ENCODE data around the gene BCAS3.
A peak's percentile ranks its signal among the peaks of the same experiment; 100 is the strongest.
"Not testable (repeated sequence)": the region's sequence is repeated elsewhere in the genome, so short reads cannot be mapped to it uniquely, and the experiment has no call there.

The BCAS3 gene

DNA sequence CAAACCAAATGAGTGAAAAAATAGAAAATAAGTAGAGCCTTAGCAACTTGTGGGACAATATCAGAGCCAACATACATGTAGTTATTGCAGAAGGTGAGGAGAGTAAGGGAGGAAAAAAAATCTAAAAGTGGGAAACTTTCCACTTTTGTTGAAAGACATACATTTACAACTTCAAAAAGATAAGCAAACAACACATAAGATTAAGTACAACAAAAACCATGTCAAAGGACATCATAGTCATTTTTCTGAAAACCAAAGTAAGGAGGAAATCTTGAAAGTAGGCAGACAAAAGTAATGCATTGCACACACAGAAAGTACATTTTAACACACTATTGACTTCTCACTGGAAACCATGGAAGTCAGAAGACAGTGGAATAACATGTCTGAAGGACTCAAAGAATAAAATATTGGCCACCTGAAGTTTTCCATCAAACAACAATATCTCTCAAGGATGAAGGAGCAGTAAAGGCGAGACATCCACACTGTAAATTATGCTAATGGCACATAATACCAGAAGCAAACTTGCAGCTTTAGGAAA, 291.9 kb downstream of the BCAS3 start:
- Histone ChIP-seq H3K36me3 (ENCODE audit: control insufficient read depth, low read length) (no peaks in the 10 kb centered on the region), H4K20me1 (ENCODE audit: control insufficient read depth, insufficient read depth, low read depth, low read length) (no peaks in the 10 kb centered on the region)

DNA sequence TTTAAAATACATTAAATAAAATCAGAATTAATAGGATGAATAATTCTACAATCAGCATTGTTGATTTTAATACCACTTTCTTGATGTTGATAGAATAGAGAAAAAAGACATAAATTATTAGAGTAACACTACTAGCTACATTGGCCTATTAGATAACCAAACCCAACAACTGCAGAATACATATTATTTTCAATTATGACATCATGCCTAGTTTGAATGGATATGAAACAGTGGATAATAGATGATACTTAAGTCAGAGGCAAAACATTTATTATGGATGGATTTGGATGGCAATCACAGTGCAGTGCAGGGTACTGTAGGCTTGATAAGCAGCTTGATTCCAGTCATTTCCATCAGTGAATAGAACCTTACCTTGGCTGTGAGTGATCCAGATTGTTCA, 293.1 kb downstream of the BCAS3 start:
- no peaks in the 10 kb centered on the region for H3K36me3 ChIP-seq (ENCODE audit: control insufficient read depth, low read length)
- no peaks in the 10 kb centered on the region for H3F3A ChIP-seq (ENCODE audit: control insufficient read depth, insufficient read depth)
- H3K27ac ChIP-seq (ENCODE audit: low read depth, low read length): no peak overlapping the region
- no peak for TF ChIP-seq EZH2phosphoT487 (IDR thresholded peaks at IDR 0.05; ENCODE audit: borderline replicate concordance, low read length)
- no peak for TF ChIP-seq CTCF (IDR thresholded peaks at IDR 0.05; ENCODE audit: low read depth, low read length, poor library complexity, severe bottlenecking)
- H3K4me3 ChIP-seq (ENCODE audit: low read length): no peak overlapping the region
- H4K20me1 ChIP-seq (ENCODE audit: control insufficient read depth, insufficient read depth, low read depth, low read length): no peaks in the 10 kb centered on the region
- H3K9me2 ChIP-seq (replicated peaks; ENCODE audit: control insufficient read depth, low read length): no peaks in the 10 kb centered on the region
- peaks cover 4% of the 10 kb centered on the region for H3K27me3 ChIP-seq (ENCODE audit: control insufficient read depth, low read length)
- no peaks in the 10 kb centered on the region for H3K4me1 ChIP-seq (ENCODE audit: control insufficient read depth, low read length)
- H3K9me3 ChIP-seq (ENCODE audit: control insufficient read depth, insufficient read depth, low read length): no peaks in the 10 kb centered on the region
- H3K4me2 ChIP-seq (ENCODE audit: low read length): no peak overlapping the region
- no peaks in the 10 kb centered on the region for H3K79me2 ChIP-seq (ENCODE audit: control insufficient read depth, low read length)

More for the DNA sequence above, 291.9 kb downstream of the BCAS3 start:
- Histone ChIP-seq H3F3A (ENCODE audit: control insufficient read depth, insufficient read depth) (no peaks in the 10 kb centered on the region), H3K4me2 (ENCODE audit: low read length) (no peak overlapping the region), H3K4me3 (ENCODE audit: low read length) (no peak overlapping the region), H3K27ac (ENCODE audit: low read depth, low read length) (no peak overlapping the region), H3K4me1 (ENCODE audit: control insufficient read depth, low read length) (no peaks in the 10 kb centered on the region), H3K27me3 (ENCODE audit: control insufficient read depth, low read length) (peaks cover 4% of the 10 kb centered on the region), H3K79me2 (ENCODE audit: control insufficient read depth, low read length) (no peaks in the 10 kb centered on the region), H3K9me2 (replicated peaks; ENCODE audit: control insufficient read depth, low read length) (no peaks in the 10 kb centered on the region), H3K9me3 (ENCODE audit: control insufficient read depth, insufficient read depth, low read length) (no peaks in the 10 kb centered on the region)
- TF ChIP-seq CTCF (IDR thresholded peaks at IDR 0.05; ENCODE audit: low read depth, low read length, poor library complexity, severe bottlenecking) (no peak), EZH2phosphoT487 (IDR thresholded peaks at IDR 0.05; ENCODE audit: borderline replicate concordance, low read length) (no peak)

DNA sequence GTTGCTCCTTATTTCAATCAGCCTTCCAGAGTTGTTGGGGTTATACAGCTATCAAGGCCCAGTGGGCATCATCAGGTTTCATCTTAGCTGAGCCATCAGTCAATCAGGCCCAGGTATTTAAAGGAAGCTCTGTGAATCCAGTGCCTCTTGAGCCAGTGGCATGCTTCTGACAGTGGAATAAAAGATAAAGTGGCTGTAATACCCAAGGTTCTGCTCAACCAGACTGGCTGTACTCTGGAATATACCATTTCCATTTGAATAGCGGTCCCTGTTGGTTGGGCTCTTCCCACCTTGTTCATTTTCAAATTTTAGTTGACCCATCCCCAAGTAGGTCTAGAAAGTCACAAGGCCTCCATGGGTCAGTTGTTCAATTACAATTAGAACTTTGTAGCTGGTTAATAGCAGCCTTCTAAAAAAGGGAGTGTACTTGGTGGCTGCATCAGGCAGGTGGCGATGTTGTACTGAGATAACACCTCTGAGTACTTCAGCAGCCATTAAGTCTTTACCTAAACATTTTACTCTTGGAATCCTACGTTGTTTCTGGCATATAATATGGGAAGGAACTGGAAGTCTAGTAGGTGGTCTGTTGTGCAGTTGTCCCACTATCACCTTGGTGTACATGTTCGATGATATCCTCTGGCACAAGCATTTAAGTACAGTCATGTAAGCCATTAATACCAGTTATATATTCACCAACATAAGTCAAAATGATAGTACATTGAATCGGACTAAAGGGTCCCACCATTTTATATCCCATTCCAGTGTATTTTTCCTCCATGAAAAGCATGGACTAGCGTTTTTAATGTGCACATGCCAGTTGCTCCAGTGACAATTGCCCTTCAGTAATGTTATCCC, 294.1 kb downstream of the BCAS3 start:
- peaks cover 4% of the 10 kb centered on the region for H3K27me3 ChIP-seq (ENCODE audit: control insufficient read depth, low read length)
- no peak overlapping the region for H3K4me2 ChIP-seq (ENCODE audit: low read length)
- TF ChIP-seq CTCF (IDR thresholded peaks at IDR 0.05; ENCODE audit: low read depth, low read length, poor library complexity, severe bottlenecking) (peak; percentile 66), EZH2phosphoT487 (IDR thresholded peaks at IDR 0.05; ENCODE audit: borderline replicate concordance, low read length) (no peak)
- no peaks in the 10 kb centered on the region for H4K20me1 ChIP-seq (ENCODE audit: control insufficient read depth, insufficient read depth, low read depth, low read length)
- H3K9me2 ChIP-seq (replicated peaks; ENCODE audit: control insufficient read depth, low read length): no peaks in the 10 kb centered on the region
- no peaks in the 10 kb centered on the region for H3F3A ChIP-seq (ENCODE audit: control insufficient read depth, insufficient read depth)
- no peak overlapping the region for H3K27ac ChIP-seq (ENCODE audit: low read depth, low read length)
- no peaks in the 10 kb centered on the region for H3K79me2 ChIP-seq (ENCODE audit: control insufficient read depth, low read length)
- H3K36me3 ChIP-seq (ENCODE audit: control insufficient read depth, low read length): no peaks in the 10 kb centered on the region
- H3K4me1 ChIP-seq (ENCODE audit: control insufficient read depth, low read length): no peaks in the 10 kb centered on the region
- H3K4me3 ChIP-seq (ENCODE audit: low read length): no peak overlapping the region
- no peaks in the 10 kb centered on the region for H3K9me3 ChIP-seq (ENCODE audit: control insufficient read depth, insufficient read depth, low read length)

- H4K20me1 ChIP-seq (ENCODE audit: control insufficient read depth, insufficient read depth, low read depth, low read length); H3K79me2 ChIP-seq (ENCODE audit: control insufficient read depth, low read length); H3K9me3 ChIP-seq (ENCODE audit: control insufficient read depth, insufficient read depth, low read length); H3K4me1 ChIP-seq (ENCODE audit: control insufficient read depth, low read length); H3F3A ChIP-seq (ENCODE audit: control insufficient read depth, insufficient read depth); H3K4me3 ChIP-seq (ENCODE audit: low read length); H3K27ac ChIP-seq (ENCODE audit: low read depth, low read length); H3K36me3 ChIP-seq (ENCODE audit: control insufficient read depth, low read length); H3K27me3 ChIP-seq (ENCODE audit: control insufficient read depth, low read length); H3K9me2 ChIP-seq (replicated peaks; ENCODE audit: control insufficient read depth, low read length); H3K4me2 ChIP-seq (ENCODE audit: low read length): not testable (repeated sequence)
Measured at GRCh38 chr17:60976861-60977260, 299.2 kb downstream of the BCAS3 start.

All from DOHH2 (cell line).